Measurements from ENCODE around the gene CDKN1A.
"Not testable (repeated sequence)": the region's sequence is repeated elsewhere in the genome, so short reads cannot be mapped to it uniquely, and the experiment has no call there.

The CDKN1A gene

GRCh38 chr6:36720251-36721141, 42.0 kb downstream of the CDKN1A start:
- no peak for FAIRE-seq
- no peak for TF ChIP-seq POLR2A (IDR thresholded peaks at IDR 0.05; ENCODE audit: low read depth, low read length)
- no peak for DNase-seq (ENCODE audit: insufficient read length, low spot score)

- no peak for DNase-seq (ENCODE audit: insufficient read length, low spot score)
- FAIRE-seq = no peak
- TF ChIP-seq POLR2A (IDR thresholded peaks at IDR 0.05; ENCODE audit: low read depth, low read length) = no peak
Observed at GRCh38 chr6:36721369-36722140, 43.0 kb downstream of the CDKN1A start.

GRCh38 chr6:36722365-36722764, 43.9 kb downstream of the CDKN1A start:
- no peak for TF ChIP-seq POLR2A (IDR thresholded peaks at IDR 0.05; ENCODE audit: low read depth, low read length)
- DNase-seq (ENCODE audit: insufficient read length, low spot score) = no peak
- FAIRE-seq = no peak

- FAIRE-seq = no peak
- no peak for TF ChIP-seq POLR2A (IDR thresholded peaks at IDR 0.05; ENCODE audit: low read depth, low read length)
Observed at GRCh38 chr6:36722879-36723278, 44.4 kb downstream of the CDKN1A start.

GRCh38 chr6:36723992-36724391, 45.5 kb downstream of the CDKN1A start:
- FAIRE-seq = not testable (repeated sequence)

More at GRCh38 chr6:36722879-36723278, 44.4 kb downstream of the CDKN1A start:
- DNase-seq (ENCODE audit: insufficient read length, low spot score) = no peak

GRCh38 chr6:36724514-36725390, 46.2 kb downstream of the CDKN1A start:
- DNase-seq (ENCODE audit: insufficient read length, low spot score) (peak; percentile 65), FAIRE-seq (peak; percentile 41)

More at GRCh38 chr6:36723992-36724391, 45.5 kb downstream of the CDKN1A start:
- DNase-seq (ENCODE audit: insufficient read length, low spot score) = not testable (repeated sequence)

GRCh38 chr6:36725581-36725980, 47.1 kb downstream of the CDKN1A start:
- TF ChIP-seq POLR2A (IDR thresholded peaks at IDR 0.05; ENCODE audit: low read depth, low read length) = no peak
- DNase-seq (ENCODE audit: insufficient read length, low spot score) (no peak), FAIRE-seq (no peak)

More at GRCh38 chr6:36724514-36725390, 46.2 kb downstream of the CDKN1A start:
- no peak for TF ChIP-seq POLR2A (IDR thresholded peaks at IDR 0.05; ENCODE audit: low read depth, low read length)

- no peak for FAIRE-seq
- no peak for TF ChIP-seq POLR2A (IDR thresholded peaks at IDR 0.05; ENCODE audit: low read depth, low read length)
- DNase-seq (ENCODE audit: insufficient read length, low spot score) = no peak
Observed at GRCh38 chr6:36727505-36728021, 49.0 kb downstream of the CDKN1A start.

- no peak for DNase-seq (ENCODE audit: insufficient read length, low spot score)
- TF ChIP-seq POLR2A (IDR thresholded peaks at IDR 0.05; ENCODE audit: low read depth, low read length) = no peak
- no peak for FAIRE-seq
Observed at GRCh38 chr6:36728289-36729160, 50.0 kb downstream of the CDKN1A start.

- FAIRE-seq = no peak
- TF ChIP-seq POLR2A (IDR thresholded peaks at IDR 0.05; ENCODE audit: low read depth, low read length) = no peak
Observed at GRCh38 chr6:36729161-36729524, 50.6 kb downstream of the CDKN1A start.

GRCh38 chr6:36730424-36731380, 52.2 kb downstream of the CDKN1A start:
- FAIRE-seq (no peak), DNase-seq (ENCODE audit: insufficient read length, low spot score) (no peak)
- TF ChIP-seq POLR2A (IDR thresholded peaks at IDR 0.05; ENCODE audit: low read depth, low read length) = no peak

More at GRCh38 chr6:36729161-36729524, 50.6 kb downstream of the CDKN1A start:
- no peak for DNase-seq (ENCODE audit: insufficient read length, low spot score)
